ENCODE results near the gene CST7.

Gene CST7

DNA sequence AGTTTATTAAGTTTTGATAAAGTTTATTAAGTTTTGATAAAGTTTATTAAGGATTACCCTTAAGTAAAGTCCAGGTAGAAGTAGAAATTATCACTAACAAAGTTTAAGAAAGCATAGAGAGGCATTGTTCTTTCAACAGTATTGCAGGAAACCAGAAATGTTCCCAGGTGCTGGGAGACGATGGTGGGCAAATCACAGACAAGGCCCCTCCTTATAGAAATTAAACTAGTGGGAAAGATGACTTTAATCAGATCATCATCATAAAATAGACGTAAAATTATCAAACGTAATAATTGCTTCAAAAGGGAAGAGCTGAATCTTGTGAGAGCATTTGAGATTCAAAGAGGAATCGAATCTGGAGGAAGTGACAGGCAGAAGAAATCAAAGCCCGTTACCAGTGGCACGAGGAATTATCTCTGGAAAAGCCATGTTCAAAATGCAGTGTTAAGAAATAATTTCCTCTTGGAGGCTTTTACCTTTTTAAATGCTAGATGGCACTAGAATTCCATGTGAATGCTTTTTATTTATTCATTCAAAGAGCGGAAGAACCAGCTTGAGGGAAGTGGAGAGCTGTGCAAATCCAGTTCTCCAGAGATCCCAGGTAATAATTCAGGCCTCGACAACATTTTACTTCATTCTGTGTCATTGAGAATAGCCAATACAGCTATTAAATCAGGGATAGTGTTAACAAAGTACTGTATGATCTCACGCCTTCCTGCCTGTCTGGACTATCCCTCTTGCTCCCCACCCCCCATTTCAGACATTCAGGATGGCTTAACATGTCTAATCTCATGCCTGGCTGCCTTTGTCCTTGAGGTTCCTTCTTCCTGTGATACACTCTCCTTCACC lies 44.5 kb downstream of the CST7 start:
- Histone ChIP-seq H3K4me1 (ENCODE audit: control insufficient read depth, low read length) (peaks cover 37% of the 10 kb centered on the region), H3K9me2 (replicated peaks; ENCODE audit: control insufficient read depth, low read length) (no peaks in the 10 kb centered on the region), H3F3A (ENCODE audit: control insufficient read depth, insufficient read depth) (no peaks in the 10 kb centered on the region), H3K36me3 (ENCODE audit: control insufficient read depth, low read length) (peaks cover 13% of the 10 kb centered on the region; the same call in 1 of the 2 replicates), H3K27ac (ENCODE audit: low read depth, low read length) (peak overlapping the region; percentile 68), H3K9me3 (ENCODE audit: control insufficient read depth, insufficient read depth, low read length) (no peaks in the 10 kb centered on the region), H3K79me2 (ENCODE audit: control insufficient read depth, low read length) (peaks cover 39% of the 10 kb centered on the region), H3K27me3 (ENCODE audit: control insufficient read depth, low read length) (peaks cover 27% of the 10 kb centered on the region), H3K4me3 (ENCODE audit: low read length) (peak overlapping the region; percentile 98), H3K4me2 (ENCODE audit: low read length) (peak overlapping the region; percentile 99), H4K20me1 (ENCODE audit: control insufficient read depth, insufficient read depth, low read depth, low read length) (peaks cover 6% of the 10 kb centered on the region; the same call in 1 of the 2 replicates)
- TF ChIP-seq, protein P1, sequence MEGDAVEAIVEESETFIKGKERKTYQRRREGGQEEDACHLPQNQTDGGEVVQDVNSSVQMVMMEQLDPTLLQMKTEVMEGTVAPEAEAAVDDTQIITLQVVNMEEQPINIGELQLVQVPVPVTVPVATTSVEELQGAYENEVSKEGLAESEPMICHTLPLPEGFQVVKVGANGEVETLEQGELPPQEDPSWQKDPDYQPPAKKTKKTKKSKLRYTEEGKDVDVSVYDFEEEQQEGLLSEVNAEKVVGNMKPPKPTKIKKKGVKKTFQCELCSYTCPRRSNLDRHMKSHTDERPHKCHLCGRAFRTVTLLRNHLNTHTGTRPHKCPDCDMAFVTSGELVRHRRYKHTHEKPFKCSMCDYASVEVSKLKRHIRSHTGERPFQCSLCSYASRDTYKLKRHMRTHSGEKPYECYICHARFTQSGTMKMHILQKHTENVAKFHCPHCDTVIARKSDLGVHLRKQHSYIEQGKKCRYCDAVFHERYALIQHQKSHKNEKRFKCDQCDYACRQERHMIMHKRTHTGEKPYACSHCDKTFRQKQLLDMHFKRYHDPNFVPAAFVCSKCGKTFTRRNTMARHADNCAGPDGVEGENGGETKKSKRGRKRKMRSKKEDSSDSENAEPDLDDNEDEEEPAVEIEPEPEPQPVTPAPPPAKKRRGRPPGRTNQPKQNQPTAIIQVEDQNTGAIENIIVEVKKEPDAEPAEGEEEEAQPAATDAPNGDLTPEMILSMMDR (IDR thresholded peaks at IDR 0.05; ENCODE audit: low read depth, low read length, poor library complexity, severe bottlenecking), result no peak
- TF ChIP-seq EZH2phosphoT487 (IDR thresholded peaks at IDR 0.05; ENCODE audit: borderline replicate concordance, low read length), result no peak

DNA sequence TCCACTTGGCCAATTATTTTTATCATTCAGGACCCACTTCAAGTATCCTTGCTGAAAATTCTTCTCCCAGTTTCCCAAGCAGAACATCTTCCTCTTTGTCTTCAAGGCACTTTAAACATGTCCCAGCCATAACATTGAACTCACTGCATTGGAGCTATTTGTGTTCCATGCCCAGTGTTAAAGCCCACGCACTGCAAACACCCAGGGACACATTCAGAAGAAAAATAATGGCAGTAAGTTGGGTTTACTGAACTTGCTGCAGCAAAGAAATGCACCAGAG lies 45.1 kb downstream of the CST7 start:
- peaks cover 6% of the 10 kb centered on the region; the same call in 1 of the 2 replicates for H4K20me1 ChIP-seq (ENCODE audit: control insufficient read depth, insufficient read depth, low read depth, low read length)
- H3K9me2 ChIP-seq (replicated peaks; ENCODE audit: control insufficient read depth, low read length), result no peaks in the 10 kb centered on the region
- H3K9me3 ChIP-seq (ENCODE audit: control insufficient read depth, insufficient read depth, low read length), result no peaks in the 10 kb centered on the region
- no peak overlapping the region for H3K4me3 ChIP-seq (ENCODE audit: low read length)
- peaks cover 34% of the 10 kb centered on the region for H3K79me2 ChIP-seq (ENCODE audit: control insufficient read depth, low read length)
- H3K4me2 ChIP-seq (ENCODE audit: low read length), result peak overlapping the region; percentile 99; the same call in 1 of the 2 replicates
- H3K27me3 ChIP-seq (ENCODE audit: control insufficient read depth, low read length), result peaks cover 33% of the 10 kb centered on the region
- no peaks in the 10 kb centered on the region for H3F3A ChIP-seq (ENCODE audit: control insufficient read depth, insufficient read depth)
- peaks cover 40% of the 10 kb centered on the region for H3K4me1 ChIP-seq (ENCODE audit: control insufficient read depth, low read length)
- no peak overlapping the region for H3K27ac ChIP-seq (ENCODE audit: low read depth, low read length)
- TF ChIP-seq EZH2phosphoT487 (IDR thresholded peaks at IDR 0.05; ENCODE audit: borderline replicate concordance, low read length), result no peak
- TF ChIP-seq, protein P1 (IDR thresholded peaks at IDR 0.05; ENCODE audit: low read depth, low read length, poor library complexity, severe bottlenecking), result no peak
- peaks cover 11% of the 10 kb centered on the region; the same call in 1 of the 2 replicates for H3K36me3 ChIP-seq (ENCODE audit: control insufficient read depth, low read length)

DNA sequence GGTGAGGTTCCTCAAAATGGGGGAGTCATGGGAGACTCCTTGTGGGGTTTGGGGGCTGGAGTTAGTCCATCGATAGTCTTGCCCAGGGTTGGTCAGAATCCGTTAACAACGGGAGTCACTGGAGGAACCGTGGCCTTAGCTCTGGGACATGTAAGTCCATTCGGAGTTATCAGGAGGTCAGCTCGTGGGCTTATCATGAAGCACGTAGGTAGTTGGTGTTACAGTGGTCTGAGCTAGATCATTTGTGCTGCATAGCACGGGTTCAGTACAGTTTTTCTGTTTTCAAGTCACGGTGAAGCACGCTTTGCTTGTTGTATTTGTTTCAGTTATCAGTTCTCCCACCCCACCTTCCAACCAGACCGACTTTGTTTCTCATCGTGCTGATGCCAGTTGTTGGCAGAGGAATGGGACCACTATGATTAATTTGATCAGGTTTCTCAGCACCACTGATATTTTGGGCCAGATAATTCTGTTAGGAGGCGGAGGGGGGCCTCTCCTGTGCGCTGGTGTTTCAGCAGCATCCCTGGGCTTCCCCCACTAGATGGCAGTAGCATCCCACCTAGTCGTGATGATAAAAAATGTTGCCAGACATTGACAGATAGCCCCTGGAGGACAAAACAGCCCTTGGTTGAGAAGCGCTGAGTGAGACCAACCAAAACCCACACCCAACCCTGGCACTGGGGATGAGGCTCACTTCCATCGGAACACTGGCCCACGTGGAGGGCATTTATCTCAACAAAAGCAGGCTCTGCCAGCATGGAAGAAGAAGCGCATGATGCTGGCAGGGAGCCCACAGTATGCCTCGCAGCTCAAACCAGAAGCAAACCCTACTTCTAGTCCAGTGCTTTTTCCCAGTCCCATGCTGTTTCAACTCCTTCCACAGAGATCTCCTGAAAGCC lies 45.6 kb downstream of the CST7 start:
- Histone ChIP-seq H3K4me3 (ENCODE audit: low read length) (no peak overlapping the region), H4K20me1 (ENCODE audit: control insufficient read depth, insufficient read depth, low read depth, low read length) (peaks cover 6% of the 10 kb centered on the region; the same call in 1 of the 2 replicates), H3F3A (ENCODE audit: control insufficient read depth, insufficient read depth) (no peaks in the 10 kb centered on the region), H3K9me3 (ENCODE audit: control insufficient read depth, insufficient read depth, low read length) (no peaks in the 10 kb centered on the region), H3K79me2 (ENCODE audit: control insufficient read depth, low read length) (peaks cover 28% of the 10 kb centered on the region), H3K36me3 (ENCODE audit: control insufficient read depth, low read length) (peaks cover 10% of the 10 kb centered on the region; the same call in 1 of the 2 replicates), H3K4me2 (ENCODE audit: low read length) (no peak overlapping the region), H3K9me2 (replicated peaks; ENCODE audit: control insufficient read depth, low read length) (no peaks in the 10 kb centered on the region), H3K4me1 (ENCODE audit: control insufficient read depth, low read length) (peaks cover 40% of the 10 kb centered on the region), H3K27ac (ENCODE audit: low read depth, low read length) (no peak overlapping the region), H3K27me3 (ENCODE audit: control insufficient read depth, low read length) (peaks cover 39% of the 10 kb centered on the region)
- TF ChIP-seq EZH2phosphoT487 (IDR thresholded peaks at IDR 0.05; ENCODE audit: borderline replicate concordance, low read length), result no peak
- TF ChIP-seq, protein P1 (IDR thresholded peaks at IDR 0.05; ENCODE audit: low read depth, low read length, poor library complexity, severe bottlenecking), result peak; percentile 89
